ENCODE measurements around the gene LIN28A. TPM values are rescaled to one million over a fixed set of nuclear protein-coding genes. Genes with fewer than 3 reads are reported as not detected.

The LIN28A gene, protein sequence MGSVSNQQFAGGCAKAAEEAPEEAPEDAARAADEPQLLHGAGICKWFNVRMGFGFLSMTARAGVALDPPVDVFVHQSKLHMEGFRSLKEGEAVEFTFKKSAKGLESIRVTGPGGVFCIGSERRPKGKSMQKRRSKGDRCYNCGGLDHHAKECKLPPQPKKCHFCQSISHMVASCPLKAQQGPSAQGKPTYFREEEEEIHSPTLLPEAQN
- total RNA-seq: not detected
- not detected for polyA plus RNA-seq
- long read RNA-seq, donor 1: 0 reads
- long read RNA-seq, donor 2: 0 reads

- ATAC-seq (ENCODE audit: low FRiP score) (no peak), DNase-seq (no peak)
- no peak within 1 kb of the TSS for H3K4me3 ChIP-seq (ENCODE audit: low read length in 2 of 2)
- H3K27me3 ChIP-seq (ENCODE audit: control insufficient read depth in 1 of 2, insufficient read depth in 2 of 2, low read length in 1 of 2): no peaks in the 10 kb centered on the region
- no peak within 1 kb of the TSS for H3K27ac ChIP-seq (ENCODE audit: low read depth in 1 of 2, low read length in 2 of 2)
- no peaks in the 10 kb centered on the region for H3K4me1 ChIP-seq (ENCODE audit: control insufficient read depth in 1 of 2, insufficient read depth in 2 of 2, low read length in 2 of 2)
- no peaks in the 10 kb centered on the region for H3K36me3 ChIP-seq (ENCODE audit: control insufficient read depth in 1 of 2, insufficient read depth in 2 of 2, low read length in 1 of 2)
- 1 to 2% methylated on average over 58 to 70 of the region's 70 CpGs for WGBS, 2 donors
- H3K9me3 ChIP-seq (ENCODE audit: control insufficient read depth, low read length): no peaks in the 10 kb centered on the region
- intact Hi-C loops (cut with DNase I): no loop called here
Measured at GRCh38 chr1:26410706-26411623, at the start of gene LIN28A. Gene LIN28A, plus strand, starts transcription at chr1:26410817. Its CDS starts 75 bp downstream, at chr1:26410892.

- intact Hi-C loops (cut with DNase I): no loop called here
- Histone ChIP-seq H3K4me3 (ENCODE audit: low read length in 2 of 2) (no peak overlapping the region), H3K27ac (ENCODE audit: low read depth in 1 of 2, low read length in 2 of 2) (no peak overlapping the region), H3K36me3 (ENCODE audit: control insufficient read depth in 1 of 2, insufficient read depth in 2 of 2, low read length in 1 of 2) (no peaks in the 10 kb centered on the region), H3K27me3 (ENCODE audit: control insufficient read depth in 1 of 2, insufficient read depth in 2 of 2, low read length in 1 of 2) (no peaks in the 10 kb centered on the region), H3K9me3 (ENCODE audit: control insufficient read depth, low read length) (no peaks in the 10 kb centered on the region), H3K4me1 (ENCODE audit: control insufficient read depth in 1 of 2, insufficient read depth in 2 of 2, low read length in 2 of 2) (no peaks in the 10 kb centered on the region)
- ATAC-seq (ENCODE audit: low FRiP score) (no peak), DNase-seq (no peak)
- 82 to 85% methylated on average over 12 of the region's 12 CpGs for WGBS, 2 donors
Measured at GRCh38 chr1:26361605-26362122, 49.0 kb upstream of the LIN28A start.

GRCh38 chr1:26362331-26362730 lies 48.3 kb upstream of the LIN28A start:
- Histone ChIP-seq H3K27ac (ENCODE audit: low read depth in 1 of 2, low read length in 2 of 2) (no peak overlapping the region), H3K4me1 (ENCODE audit: control insufficient read depth in 1 of 2, insufficient read depth in 2 of 2, low read length in 2 of 2) (no peaks in the 10 kb centered on the region), H3K36me3 (ENCODE audit: control insufficient read depth in 1 of 2, insufficient read depth in 2 of 2, low read length in 1 of 2) (no peaks in the 10 kb centered on the region), H3K27me3 (ENCODE audit: control insufficient read depth in 1 of 2, insufficient read depth in 2 of 2, low read length in 1 of 2) (no peaks in the 10 kb centered on the region), H3K9me3 (ENCODE audit: control insufficient read depth, low read length) (no peaks in the 10 kb centered on the region), H3K4me3 (ENCODE audit: low read length in 2 of 2) (no peak overlapping the region)
- ATAC-seq (ENCODE audit: low FRiP score): no peak
- intact Hi-C loops (cut with DNase I): no loop called here
- DNase-seq: no peak
- WGBS, 2 donors: 88 to 91% methylated on average over 3 of the region's 3 CpGs

- intact Hi-C loops (cut with DNase I): no loop called here
- Histone ChIP-seq H3K36me3 (ENCODE audit: control insufficient read depth in 1 of 2, insufficient read depth in 2 of 2, low read length in 1 of 2) (no peaks in the 10 kb centered on the region), H3K4me3 (ENCODE audit: low read length in 2 of 2) (no peak overlapping the region), H3K27me3 (ENCODE audit: control insufficient read depth in 1 of 2, insufficient read depth in 2 of 2, low read length in 1 of 2) (no peaks in the 10 kb centered on the region), H3K4me1 (ENCODE audit: control insufficient read depth in 1 of 2, insufficient read depth in 2 of 2, low read length in 2 of 2) (no peaks in the 10 kb centered on the region), H3K9me3 (ENCODE audit: control insufficient read depth, low read length) (no peaks in the 10 kb centered on the region), H3K27ac (ENCODE audit: low read depth in 1 of 2, low read length in 2 of 2) (no peak overlapping the region)
- 34 to 35% methylated on average over 26 of the region's 26 CpGs for WGBS, 2 donors
- peak; percentile 84 to 94 for DNase-seq
- ATAC-seq (ENCODE audit: low FRiP score): peak; percentile 76
Measured at GRCh38 chr1:26363549-26364448, 46.8 kb upstream of the LIN28A start.

- ATAC-seq (ENCODE audit: low FRiP score) (no peak), DNase-seq (no peak)
- intact Hi-C loops (cut with DNase I): no loop called here
- Histone ChIP-seq H3K36me3 (ENCODE audit: control insufficient read depth in 1 of 2, insufficient read depth in 2 of 2, low read length in 1 of 2) (no peaks in the 10 kb centered on the region), H3K27ac (ENCODE audit: low read depth in 1 of 2, low read length in 2 of 2) (no peak overlapping the region), H3K9me3 (ENCODE audit: control insufficient read depth, low read length) (no peaks in the 10 kb centered on the region), H3K4me1 (ENCODE audit: control insufficient read depth in 1 of 2, insufficient read depth in 2 of 2, low read length in 2 of 2) (no peaks in the 10 kb centered on the region), H3K27me3 (ENCODE audit: control insufficient read depth in 1 of 2, insufficient read depth in 2 of 2, low read length in 1 of 2) (no peaks in the 10 kb centered on the region), H3K4me3 (ENCODE audit: low read length in 2 of 2) (no peak overlapping the region)
- WGBS, 2 donors: 31 to 36% methylated on average over 9 of the region's 9 CpGs
Measured at GRCh38 chr1:26364956-26365355, 45.7 kb upstream of the LIN28A start.

DNA sequence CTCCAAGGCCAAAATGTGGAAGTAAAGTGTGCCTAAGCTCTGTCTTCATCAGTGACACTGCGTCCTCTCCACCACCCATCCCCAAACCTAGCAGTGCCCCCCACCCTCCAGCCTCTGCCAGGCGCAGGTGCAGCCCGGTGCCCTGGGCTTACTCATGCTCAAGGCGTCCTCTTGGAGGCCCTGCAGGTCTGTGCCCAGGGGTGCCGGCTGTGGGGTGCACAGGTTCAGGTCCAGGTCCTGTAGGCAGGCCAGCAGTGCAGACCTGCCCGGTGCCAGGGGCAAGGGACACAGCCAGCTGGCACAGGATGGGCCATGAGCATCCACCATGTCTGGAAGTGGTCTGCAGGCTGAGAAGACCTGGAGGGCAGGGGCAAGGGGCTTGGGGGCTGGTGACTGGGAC lies 43.2 kb upstream of the LIN28A start:
- 84 to 93% methylated on average over 6 of the region's 6 CpGs for WGBS, 2 donors
- no peak for ATAC-seq (ENCODE audit: low FRiP score)

GRCh38 chr1:26368006-26368405 lies 42.6 kb upstream of the LIN28A start:
- ATAC-seq (ENCODE audit: low FRiP score) (no peak), DNase-seq (no peak)
- Histone ChIP-seq H3K27me3 (ENCODE audit: control insufficient read depth in 1 of 2, insufficient read depth in 2 of 2, low read length in 1 of 2) (peaks cover 0 to 2% of the 10 kb centered on the region in 2 donors), H3K4me3 (ENCODE audit: low read length in 2 of 2) (no peak overlapping the region), H3K36me3 (ENCODE audit: control insufficient read depth in 1 of 2, insufficient read depth in 2 of 2, low read length in 1 of 2) (no peaks in the 10 kb centered on the region), H3K27ac (ENCODE audit: low read depth in 1 of 2, low read length in 2 of 2) (no peak overlapping the region), H3K4me1 (ENCODE audit: control insufficient read depth in 1 of 2, insufficient read depth in 2 of 2, low read length in 2 of 2) (no peaks in the 10 kb centered on the region), H3K9me3 (ENCODE audit: control insufficient read depth, low read length) (no peaks in the 10 kb centered on the region)
- intact Hi-C loops (cut with DNase I): no loop called here
- WGBS, 2 donors: 56 to 67% methylated on average over 4 of the region's 4 CpGs

More for the DNA sequence above, 43.2 kb upstream of the LIN28A start:
- H3K4me1 ChIP-seq (ENCODE audit: control insufficient read depth in 1 of 2, insufficient read depth in 2 of 2, low read length in 2 of 2): no peaks in the 10 kb centered on the region
- H3K4me3 ChIP-seq (ENCODE audit: low read length in 2 of 2): no peak overlapping the region
- no peak overlapping the region for H3K27ac ChIP-seq (ENCODE audit: low read depth in 1 of 2, low read length in 2 of 2)
- H3K36me3 ChIP-seq (ENCODE audit: control insufficient read depth in 1 of 2, insufficient read depth in 2 of 2, low read length in 1 of 2): no peaks in the 10 kb centered on the region
- H3K27me3 ChIP-seq (ENCODE audit: control insufficient read depth in 1 of 2, insufficient read depth in 2 of 2, low read length in 1 of 2): peaks cover 0 to 2% of the 10 kb centered on the region in 2 donors
- DNase-seq: no peak
- H3K9me3 ChIP-seq (ENCODE audit: control insufficient read depth, low read length): no peaks in the 10 kb centered on the region
- intact Hi-C loops (cut with DNase I): no loop called here

GRCh38 chr1:26368486-26368885 lies 42.1 kb upstream of the LIN28A start:
- Histone ChIP-seq H3K9me3 (ENCODE audit: control insufficient read depth, low read length) (no peaks in the 10 kb centered on the region), H3K27ac (ENCODE audit: low read depth in 1 of 2, low read length in 2 of 2) (no peak overlapping the region), H3K4me3 (ENCODE audit: low read length in 2 of 2) (no peak overlapping the region), H3K4me1 (ENCODE audit: control insufficient read depth in 1 of 2, insufficient read depth in 2 of 2, low read length in 2 of 2) (no peaks in the 10 kb centered on the region), H3K27me3 (ENCODE audit: control insufficient read depth in 1 of 2, insufficient read depth in 2 of 2, low read length in 1 of 2) (peaks cover 0 to 2% of the 10 kb centered on the region in 2 donors), H3K36me3 (ENCODE audit: control insufficient read depth in 1 of 2, insufficient read depth in 2 of 2, low read length in 1 of 2) (no peaks in the 10 kb centered on the region)
- DNase-seq (no peak), ATAC-seq (ENCODE audit: low FRiP score) (no peak)
- intact Hi-C loops (cut with DNase I): no loop called here
- 92 to 96% methylated on average over 3 of the region's 3 CpGs for WGBS, 2 donors
